Measurements from ENCODE around the gene OASL. TPM values are rescaled to one million over a fixed set of nuclear protein-coding genes. Genes with fewer than 3 reads are reported as not detected.

OASL gene
- total and polyA plus RNA-seq, 9 of the 15 experiments (the other 6 are each of a cell fraction or from before 2014, with no cell fraction given), result 0.14 TPM; not detected in 8

- BruUV-seq (replicated peaks), result no TSS peak
- H3K9me1 ChIP-seq (ENCODE audit: control insufficient read depth, insufficient read depth, low read length), result no peaks in the 10 kb centered on the region
- intact Hi-C loops (cut with micrococcal nuclease) (no loop called here), in situ Hi-C loops (cut with MboI) (no loop called here)
- H3K4me2 ChIP-seq (ENCODE audit: insufficient read depth, low read length), result no peak overlapping the region
- H3K4me3 ChIP-seq, result no peak overlapping the region
- FAIRE-seq (no peak), DNase-seq (ENCODE audit: extremely low read depth in 1 of 4, low spot score in 3 of 4) (no peak), ATAC-seq (no peak)
- H3K79me2 ChIP-seq (ENCODE audit: control insufficient read depth, insufficient read depth, low read length), result no peaks in the 10 kb centered on the region
- H3K36me3 ChIP-seq (ENCODE audit: control insufficient read depth, insufficient read depth, low read length), result no peaks in the 10 kb centered on the region
- ChIA-PET POLR2A (interaction anchor here (0.9 kb wide), 1 partner anchor 10 kb away, joined by 3 read pairs; no protein-coding TSS in a partner anchor), CTCF (ENCODE audit: low intra/inter-chr PET ratio) (interaction anchor here (3.5 kb wide), 1 partner anchor 51 kb away, joined by 24 read pairs; no protein-coding TSS in a partner anchor)
- no peak overlapping the region; a peak in 1 of 4 replicates for H3K9ac ChIP-seq (ENCODE audit: insufficient read depth in 1 of 2, low read depth in 2 of 2, low read length in 2 of 2)
- H3K27me3 ChIP-seq (ENCODE audit: control insufficient read depth in 2 of 2, insufficient read depth in 2 of 2, low read length in 2 of 2), result peaks cover 15 to 31% of the 10 kb centered on the region in 2 experiments
- H3K9me3 ChIP-seq (replicated peaks; ENCODE audit: control insufficient read depth, insufficient read depth, low read depth, low read length), result no peaks in the 10 kb centered on the region
- whole genome bisulfite sequencing (ENCODE audit: insufficient coverage, low coverage, missing lambda C conversion rate), result 11% methylated on average over 7 of the region's 10 CpGs
- H3K27ac ChIP-seq (ENCODE audit: extremely low read depth, low read depth, low read length), result no peak overlapping the region
- no peaks in the 10 kb centered on the region; a peak in 1 of 5 replicates for H3K4me1 ChIP-seq (replicated peaks in 1 of 2; ENCODE audit: control insufficient read depth in 2 of 2, insufficient read depth in 2 of 2, low read length in 2 of 2)
- H4K20me1 ChIP-seq (replicated peaks; ENCODE audit: control insufficient read depth, insufficient read depth, low read length), result no peaks in the 10 kb centered on the region; the same call in 1 of the 2 replicates
- H2AFZ ChIP-seq (ENCODE audit: low read depth, low read length), result no peak overlapping the region; the same call in 1 of the 2 replicates
- TF ChIP-seq KLF16 (IDR thresholded peaks at IDR 0.05) (no peak), DPF2 (IDR thresholded peaks at IDR 0.05) (no peak), CREB3 (tag; conservative IDR thresholded peaks at IDR 0.05; ENCODE audit: low read depth) (no peak), CUX1 (CRISPR knock-in tag; IDR thresholded peaks at IDR 0.05) (no peak), HIVEP1 (CRISPR knock-in tag; IDR thresholded peaks at IDR 0.05) (no peak), MAFG (tag; conservative IDR thresholded peaks at IDR 0.05) (no peak), ZNF79 (CRISPR knock-in tag; IDR thresholded peaks at IDR 0.05; ENCODE audit: low read depth) (no peak), ILK (tag; IDR thresholded peaks at IDR 0.05; ENCODE audit: borderline replicate concordance, low read depth) (no peak), SUPT5H (IDR thresholded peaks at IDR 0.05) (no peak), FOXM1 (IDR thresholded peaks at IDR 0.05; ENCODE audit: low read depth) (no peak), FOXM1 (CRISPR knock-in tag; IDR thresholded peaks at IDR 0.05; ENCODE audit: low read depth) (no peak), CLOCK (CRISPR knock-in tag; IDR thresholded peaks at IDR 0.05; ENCODE audit: borderline replicate concordance) (no peak)
Measured at GRCh38 chr12:121059031-121059898, 20.2 kb upstream of the OASL start.
